ENCODE results near the gene PAH.

PAH gene

DNA sequence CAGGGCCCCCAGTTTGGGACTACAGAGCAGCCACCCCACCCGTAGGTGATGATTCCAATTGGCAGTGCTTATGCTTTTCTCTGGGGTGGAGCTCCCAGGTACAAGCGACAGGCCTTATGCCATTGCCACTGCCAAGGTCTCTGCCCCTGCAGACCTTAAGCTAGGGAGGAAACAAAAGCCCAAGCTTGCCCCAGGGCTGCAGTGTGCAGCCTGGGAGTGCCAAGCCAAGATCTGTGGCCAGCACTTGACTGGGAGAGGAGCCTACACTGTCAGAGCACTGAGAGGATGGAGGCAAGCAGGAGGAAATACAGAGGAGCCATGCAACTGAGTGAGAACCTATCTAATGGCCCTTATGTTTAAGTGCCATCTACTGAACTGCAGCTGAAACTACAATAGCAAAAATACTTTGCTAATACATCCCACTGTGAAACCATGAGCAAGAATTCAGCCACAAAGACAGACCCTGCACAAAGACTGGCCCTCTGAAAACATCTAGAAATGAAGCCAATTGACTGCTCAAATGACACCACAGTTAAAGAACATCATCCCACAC, 22.7 kb upstream of the PAH start:
- H3K79me1 ChIP-seq (ENCODE audit: low read depth, low read length): no peaks in the 10 kb centered on the region
- no peak overlapping the region for H3K4me3 ChIP-seq (ENCODE audit: low read length in 2 of 2)
- H2AK5ac ChIP-seq (ENCODE audit: low read depth, low read length): no peak overlapping the region
- no peak overlapping the region for H3K4me2 ChIP-seq (ENCODE audit: insufficient read depth, low read length, poor library complexity, severe bottlenecking)
- H3K18ac ChIP-seq (ENCODE audit: low read length): peak overlapping the region; percentile 2
- no peak overlapping the region for H2BK5ac ChIP-seq (ENCODE audit: low read length)
- no peak for DNase-seq (ENCODE audit: low spot score)
- H2BK120ac ChIP-seq (ENCODE audit: low read depth, low read length): no peak overlapping the region
- H2BK15ac ChIP-seq (ENCODE audit: low read length): no peak overlapping the region
- H2AFZ ChIP-seq (ENCODE audit: low read length): no peak overlapping the region
- no peaks in the 10 kb centered on the region for H3K4me1 ChIP-seq (ENCODE audit: control insufficient read depth in 2 of 2, insufficient read depth in 1 of 2, low read depth in 1 of 2, low read length in 2 of 2)
- H3K9me3 ChIP-seq (replicated peaks in 1 of 2; ENCODE audit: control insufficient read depth in 2 of 2, insufficient read depth in 1 of 2, low read depth in 1 of 2, low read length in 2 of 2): no peaks in the 10 kb centered on the region
- H3K27me3 ChIP-seq (ENCODE audit: control insufficient read depth in 3 of 3, insufficient read depth in 3 of 3, low read depth in 1 of 3, low read length in 3 of 3): no peaks in the 10 kb centered on the region
- H3K27ac ChIP-seq (replicated peaks; ENCODE audit: low read length): no peak overlapping the region
- H2BK12ac ChIP-seq (ENCODE audit: low read length): no peak overlapping the region
- no peak overlapping the region for H3K9ac ChIP-seq (ENCODE audit: low read depth, low read length, poor library complexity)
- H3K4ac ChIP-seq (ENCODE audit: low read length): no peak overlapping the region
- no peak overlapping the region for H3K14ac ChIP-seq (ENCODE audit: low read length)
- no CpG with 5 or more reads among the region's 2 CpGs for WGBS, 2 donors (ENCODE audit: extremely low coverage in 2 of 2, insufficient read length in 2 of 2, insufficient replicate concordance in 1 of 2)
- no peak overlapping the region for H3K23ac ChIP-seq (ENCODE audit: low read depth, low read length, poor library complexity)
- H4K91ac ChIP-seq (ENCODE audit: low read depth, low read length, poor library complexity): no peak overlapping the region
- H4K8ac ChIP-seq (ENCODE audit: low read depth, low read length): no peak overlapping the region
- H3K36me3 ChIP-seq (replicated peaks in 1 of 2; ENCODE audit: control insufficient read depth in 2 of 2, insufficient read depth in 2 of 2, low read length in 2 of 2): no peaks in the 10 kb centered on the region

GRCh38 chr12:102939059-102939458, 22.0 kb upstream of the PAH start:
- H2AFZ ChIP-seq (ENCODE audit: low read length): no peak overlapping the region
- H3K4me3 ChIP-seq (ENCODE audit: low read length in 2 of 2): no peak overlapping the region
- no peak overlapping the region for H2BK5ac ChIP-seq (ENCODE audit: low read length)
- H3K9me3 ChIP-seq (replicated peaks in 1 of 2; ENCODE audit: control insufficient read depth in 2 of 2, insufficient read depth in 1 of 2, low read depth in 1 of 2, low read length in 2 of 2): no peaks in the 10 kb centered on the region
- H3K9ac ChIP-seq (ENCODE audit: low read depth, low read length, poor library complexity): no peak overlapping the region
- H3K79me1 ChIP-seq (ENCODE audit: low read depth, low read length): no peaks in the 10 kb centered on the region
- H2AK5ac ChIP-seq (ENCODE audit: low read depth, low read length): no peak overlapping the region
- no peak overlapping the region for H3K14ac ChIP-seq (ENCODE audit: low read length)
- H3K23ac ChIP-seq (ENCODE audit: low read depth, low read length, poor library complexity): no peak overlapping the region
- no peaks in the 10 kb centered on the region for H3K27me3 ChIP-seq (ENCODE audit: control insufficient read depth in 3 of 3, insufficient read depth in 3 of 3, low read depth in 1 of 3, low read length in 3 of 3)
- no peak overlapping the region for H3K4ac ChIP-seq (ENCODE audit: low read length)
- no peak for DNase-seq (ENCODE audit: low spot score)
- WGBS, 2 donors (ENCODE audit: extremely low coverage in 2 of 2, insufficient read length in 2 of 2, insufficient replicate concordance in 1 of 2): no CpG with 5 or more reads among the region's 2 CpGs
- no peaks in the 10 kb centered on the region for H3K4me1 ChIP-seq (ENCODE audit: control insufficient read depth in 2 of 2, insufficient read depth in 1 of 2, low read depth in 1 of 2, low read length in 2 of 2)
- H2BK15ac ChIP-seq (ENCODE audit: low read length): no peak overlapping the region
- no peak overlapping the region for H4K8ac ChIP-seq (ENCODE audit: low read depth, low read length)
- no peak overlapping the region for H3K18ac ChIP-seq (ENCODE audit: low read length)
- H4K91ac ChIP-seq (ENCODE audit: low read depth, low read length, poor library complexity): no peak overlapping the region
- no peak overlapping the region for H2BK12ac ChIP-seq (ENCODE audit: low read length)
- H3K27ac ChIP-seq (replicated peaks; ENCODE audit: low read length): no peak overlapping the region
- no peak overlapping the region for H3K4me2 ChIP-seq (ENCODE audit: insufficient read depth, low read length, poor library complexity, severe bottlenecking)
- no peak overlapping the region for H2BK120ac ChIP-seq (ENCODE audit: low read depth, low read length)
- H3K36me3 ChIP-seq (replicated peaks in 1 of 2; ENCODE audit: control insufficient read depth in 2 of 2, insufficient read depth in 2 of 2, low read length in 2 of 2): no peaks in the 10 kb centered on the region

GRCh38 chr12:102933168-102933567, 16.1 kb upstream of the PAH start:
- H3K14ac ChIP-seq (ENCODE audit: low read length): no peak overlapping the region
- H4K91ac ChIP-seq (ENCODE audit: low read depth, low read length, poor library complexity): no peak overlapping the region
- no peak overlapping the region for H2AFZ ChIP-seq (ENCODE audit: low read length)
- H3K4me1 ChIP-seq (ENCODE audit: control insufficient read depth in 2 of 2, insufficient read depth in 1 of 2, low read depth in 1 of 2, low read length in 2 of 2): no peaks in the 10 kb centered on the region
- H2AK5ac ChIP-seq (ENCODE audit: low read depth, low read length): no peak overlapping the region
- H3K9me3 ChIP-seq (replicated peaks in 1 of 2; ENCODE audit: control insufficient read depth in 2 of 2, insufficient read depth in 1 of 2, low read depth in 1 of 2, low read length in 2 of 2): no peaks in the 10 kb centered on the region
- no peak overlapping the region for H2BK120ac ChIP-seq (ENCODE audit: low read depth, low read length)
- no peak overlapping the region for H3K18ac ChIP-seq (ENCODE audit: low read length)
- H3K79me1 ChIP-seq (ENCODE audit: low read depth, low read length): no peaks in the 10 kb centered on the region
- H3K27ac ChIP-seq (replicated peaks; ENCODE audit: low read length): no peak overlapping the region
- no peak overlapping the region for H3K23ac ChIP-seq (ENCODE audit: low read depth, low read length, poor library complexity)
- no peaks in the 10 kb centered on the region for H3K27me3 ChIP-seq (ENCODE audit: control insufficient read depth in 3 of 3, insufficient read depth in 3 of 3, low read depth in 1 of 3, low read length in 3 of 3)
- no peak overlapping the region for H2BK12ac ChIP-seq (ENCODE audit: low read length)
- no peak overlapping the region for H3K9ac ChIP-seq (ENCODE audit: low read depth, low read length, poor library complexity)
- no peak overlapping the region for H2BK5ac ChIP-seq (ENCODE audit: low read length)
- DNase-seq (ENCODE audit: low spot score): no peak
- WGBS, 2 donors (ENCODE audit: extremely low coverage in 2 of 2, insufficient read length in 2 of 2, insufficient replicate concordance in 1 of 2): no CpG with 5 or more reads among the region's 1 CpG
- H3K4me2 ChIP-seq (ENCODE audit: insufficient read depth, low read length, poor library complexity, severe bottlenecking): no peak overlapping the region
- H3K4ac ChIP-seq (ENCODE audit: low read length): no peak overlapping the region
- H3K36me3 ChIP-seq (replicated peaks in 1 of 2; ENCODE audit: control insufficient read depth in 2 of 2, insufficient read depth in 2 of 2, low read length in 2 of 2): no peaks in the 10 kb centered on the region
- H4K8ac ChIP-seq (ENCODE audit: low read depth, low read length): no peak overlapping the region
- H2BK15ac ChIP-seq (ENCODE audit: low read length): no peak overlapping the region
- no peak overlapping the region for H3K4me3 ChIP-seq (ENCODE audit: low read length in 2 of 2)

- Histone ChIP-seq H3K4me2 (ENCODE audit: insufficient read depth, low read length, poor library complexity, severe bottlenecking) (no peak overlapping the region), H4K8ac (ENCODE audit: low read depth, low read length) (no peak overlapping the region), H3K4ac (ENCODE audit: low read length) (no peak overlapping the region), H2BK15ac (ENCODE audit: low read length) (no peak overlapping the region), H3K9ac (ENCODE audit: low read depth, low read length, poor library complexity) (no peak overlapping the region), H4K91ac (ENCODE audit: low read depth, low read length, poor library complexity) (no peak overlapping the region), H3K27me3 (ENCODE audit: control insufficient read depth in 3 of 3, insufficient read depth in 3 of 3, low read depth in 1 of 3, low read length in 3 of 3) (no peaks in the 10 kb centered on the region), H2BK120ac (ENCODE audit: low read depth, low read length) (no peak overlapping the region), H3K18ac (ENCODE audit: low read length) (no peak overlapping the region), H2AK5ac (ENCODE audit: low read depth, low read length) (no peak overlapping the region), H3K23ac (ENCODE audit: low read depth, low read length, poor library complexity) (no peak overlapping the region), H3K27ac (replicated peaks; ENCODE audit: low read length) (no peak overlapping the region), H3K4me1 (ENCODE audit: control insufficient read depth in 2 of 2, insufficient read depth in 1 of 2, low read depth in 1 of 2, low read length in 2 of 2) (no peaks in the 10 kb centered on the region), H3K79me1 (ENCODE audit: low read depth, low read length) (no peaks in the 10 kb centered on the region), H2BK5ac (ENCODE audit: low read length) (no peak overlapping the region), H3K9me3 (replicated peaks in 1 of 2; ENCODE audit: control insufficient read depth in 2 of 2, insufficient read depth in 1 of 2, low read depth in 1 of 2, low read length in 2 of 2) (no peaks in the 10 kb centered on the region), H2BK12ac (ENCODE audit: low read length) (no peak overlapping the region), H3K14ac (ENCODE audit: low read length) (no peak overlapping the region), H2AFZ (ENCODE audit: low read length) (no peak overlapping the region), H3K4me3 (ENCODE audit: low read length in 2 of 2) (no peak overlapping the region), H3K36me3 (replicated peaks in 1 of 2; ENCODE audit: control insufficient read depth in 2 of 2, insufficient read depth in 2 of 2, low read length in 2 of 2) (no peaks in the 10 kb centered on the region)
- DNase-seq (ENCODE audit: low spot score): no peak
These were observed 10.2 kb upstream of the PAH start for GRCh38 chr12:102927220-102927619.

All from neuronal stem cell (in vitro differentiated cells).